ENCODE measurements around the gene C1orf216.

DNA sequence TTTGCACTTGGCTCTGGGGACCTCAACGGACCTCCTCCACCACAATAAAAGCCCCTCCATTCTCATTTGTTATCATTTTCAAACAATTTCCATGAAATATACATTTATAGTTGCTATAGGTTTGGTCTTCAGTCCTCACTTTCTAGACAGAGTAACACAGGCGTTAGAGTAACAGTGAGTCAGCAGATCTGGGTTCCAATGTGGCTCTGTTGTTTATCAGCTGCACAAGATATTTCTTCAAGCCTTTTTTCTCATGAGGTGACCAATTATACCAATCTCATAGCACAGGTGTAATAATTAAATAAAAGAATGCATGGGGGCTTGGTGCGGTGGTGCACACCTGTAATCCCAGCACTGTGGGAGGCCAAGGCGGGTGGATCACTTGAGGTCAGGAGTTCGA is 44.6 kb downstream of the C1orf216 start:
- no peak for TF ChIP-seq EZH2 (IDR thresholded peaks at IDR 0.05; ENCODE audit: borderline replicate concordance)
- TF ChIP-seq, protein P1, sequence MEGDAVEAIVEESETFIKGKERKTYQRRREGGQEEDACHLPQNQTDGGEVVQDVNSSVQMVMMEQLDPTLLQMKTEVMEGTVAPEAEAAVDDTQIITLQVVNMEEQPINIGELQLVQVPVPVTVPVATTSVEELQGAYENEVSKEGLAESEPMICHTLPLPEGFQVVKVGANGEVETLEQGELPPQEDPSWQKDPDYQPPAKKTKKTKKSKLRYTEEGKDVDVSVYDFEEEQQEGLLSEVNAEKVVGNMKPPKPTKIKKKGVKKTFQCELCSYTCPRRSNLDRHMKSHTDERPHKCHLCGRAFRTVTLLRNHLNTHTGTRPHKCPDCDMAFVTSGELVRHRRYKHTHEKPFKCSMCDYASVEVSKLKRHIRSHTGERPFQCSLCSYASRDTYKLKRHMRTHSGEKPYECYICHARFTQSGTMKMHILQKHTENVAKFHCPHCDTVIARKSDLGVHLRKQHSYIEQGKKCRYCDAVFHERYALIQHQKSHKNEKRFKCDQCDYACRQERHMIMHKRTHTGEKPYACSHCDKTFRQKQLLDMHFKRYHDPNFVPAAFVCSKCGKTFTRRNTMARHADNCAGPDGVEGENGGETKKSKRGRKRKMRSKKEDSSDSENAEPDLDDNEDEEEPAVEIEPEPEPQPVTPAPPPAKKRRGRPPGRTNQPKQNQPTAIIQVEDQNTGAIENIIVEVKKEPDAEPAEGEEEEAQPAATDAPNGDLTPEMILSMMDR (IDR thresholded peaks at IDR 0.05; ENCODE audit: poor library complexity) = no peak

Data from hepatocyte (in vitro differentiated cells).